Activated T-helper 1 cell treated with Interleukin-2 at 50 U/mL for 16 hours (primary cell): ENCODE measurements around the gene GPC5.
"Not testable (repeated sequence)": the region's sequence is repeated elsewhere in the genome, so short reads cannot be mapped to it uniquely, and the experiment has no call there.

Experiments used
- DNase-seq: peaks from one replicate; pipeline ENCODE4 v3.0.0-alpha.2; 2020; ENCODE audit warnings: low read depth

Gene GPC5

GRCh38 chr13:91398413-91399188 lies at the start of gene GPC5:
TSS of gene GPC5 (plus strand) at chr13:91398621.
- DNase-seq = peak; percentile 79

DNA sequence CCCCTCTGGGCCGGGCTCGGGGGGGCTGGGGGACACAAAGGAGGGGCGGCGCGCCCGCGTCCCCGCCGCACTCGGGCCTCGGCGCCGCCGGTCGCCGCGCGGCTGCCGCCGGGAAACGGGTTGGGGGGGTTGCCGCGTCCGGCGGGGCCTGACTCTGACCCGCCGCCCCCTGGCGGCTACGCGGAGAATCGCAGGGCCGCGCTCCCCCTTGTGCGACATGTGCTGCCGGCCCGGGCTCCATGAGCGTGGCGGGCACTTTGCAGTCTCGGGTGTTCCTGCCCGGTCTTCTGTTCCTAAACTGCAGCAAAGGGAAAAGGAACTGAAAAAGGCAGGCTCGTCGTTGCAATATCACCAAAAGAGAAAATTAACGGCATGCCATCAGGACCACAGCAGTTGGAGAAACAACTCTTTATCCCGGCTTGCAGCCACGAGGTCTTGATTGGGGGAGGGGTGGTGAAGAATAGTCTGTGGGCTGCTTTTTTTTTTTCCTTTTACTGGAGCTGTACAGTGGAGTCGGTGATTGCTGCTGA lies 49.5 kb upstream of the GPC5 start:
- DNase-seq = peak; percentile 86

DNA sequence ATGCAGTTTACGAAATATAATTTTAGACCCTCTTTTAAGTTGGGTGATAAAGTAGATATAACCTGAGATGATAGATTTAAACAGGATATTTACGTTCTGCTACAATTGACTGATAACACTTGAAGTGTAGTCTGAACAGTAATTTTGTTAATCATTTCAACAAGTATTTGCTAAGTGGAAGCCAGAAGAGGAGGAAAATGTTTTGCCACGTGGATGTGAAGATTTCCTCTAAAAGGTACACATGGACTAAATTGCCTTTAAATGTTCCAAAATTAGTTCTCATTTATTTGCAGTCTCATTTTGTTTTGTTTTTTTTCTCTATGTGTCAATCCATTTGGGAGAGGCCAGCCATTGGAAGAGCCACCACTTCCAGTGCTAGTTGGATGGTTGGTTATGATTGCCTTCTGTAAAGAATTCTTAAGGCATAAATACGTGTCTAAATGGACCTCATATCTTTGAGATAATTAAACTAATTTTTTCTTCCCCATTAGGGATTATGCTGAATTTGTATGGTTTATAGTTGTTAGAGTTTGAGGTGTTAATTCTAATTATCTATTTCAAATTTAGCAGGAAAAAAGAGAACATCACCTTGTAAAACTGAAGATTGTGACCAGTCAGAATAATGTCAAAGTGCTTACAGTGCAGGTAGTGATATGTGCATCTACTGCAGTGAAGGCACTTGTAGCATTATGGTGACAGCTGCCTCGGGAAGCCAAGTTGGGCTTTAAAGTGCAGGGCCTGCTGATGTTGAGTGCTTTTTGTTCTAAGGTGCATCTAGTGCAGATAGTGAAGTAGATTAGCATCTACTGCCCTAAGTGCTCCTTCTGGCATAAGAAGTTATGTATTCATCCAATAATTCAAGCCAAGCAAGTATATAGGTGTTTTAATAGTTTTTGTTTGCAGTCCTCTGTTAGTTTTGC lies 48.2 kb upstream of the GPC5 start:
- DNase-seq = no peak

DNA sequence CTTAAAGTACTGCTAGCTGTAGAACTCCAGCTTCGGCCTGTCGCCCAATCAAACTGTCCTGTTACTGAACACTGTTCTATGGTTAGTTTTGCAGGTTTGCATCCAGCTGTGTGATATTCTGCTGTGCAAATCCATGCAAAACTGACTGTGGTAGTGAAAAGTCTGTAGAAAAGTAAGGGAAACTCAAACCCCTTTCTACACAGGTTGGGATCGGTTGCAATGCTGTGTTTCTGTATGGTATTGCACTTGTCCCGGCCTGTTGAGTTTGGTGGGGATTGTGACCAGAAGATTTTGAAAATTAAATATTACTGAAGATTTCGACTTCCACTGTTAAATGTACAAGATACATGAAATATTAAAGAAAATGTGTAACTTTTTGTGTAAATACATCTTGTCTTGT lies 47.3 kb upstream of the GPC5 start:
- DNase-seq = no peak

DNA sequence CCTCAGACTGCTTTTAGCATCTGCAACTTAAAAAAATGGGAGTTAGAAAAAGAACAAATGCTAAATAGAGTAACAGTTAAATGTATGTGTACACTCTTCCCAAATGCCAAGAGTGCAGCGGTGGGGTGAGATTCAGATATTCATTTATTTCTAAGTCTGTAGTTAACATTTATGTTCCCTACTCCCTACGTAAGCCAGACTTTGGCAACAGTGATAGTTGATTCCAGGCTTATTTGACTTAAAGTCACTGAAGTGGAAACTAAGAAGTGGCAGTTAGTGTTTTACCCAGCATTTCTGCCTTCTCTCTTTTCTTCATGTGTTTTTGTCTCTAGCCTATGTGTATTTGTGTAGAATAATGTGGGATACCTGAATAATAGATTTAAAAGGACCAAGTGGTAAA lies 46.4 kb upstream of the GPC5 start:
- DNase-seq = no peak

DNA sequence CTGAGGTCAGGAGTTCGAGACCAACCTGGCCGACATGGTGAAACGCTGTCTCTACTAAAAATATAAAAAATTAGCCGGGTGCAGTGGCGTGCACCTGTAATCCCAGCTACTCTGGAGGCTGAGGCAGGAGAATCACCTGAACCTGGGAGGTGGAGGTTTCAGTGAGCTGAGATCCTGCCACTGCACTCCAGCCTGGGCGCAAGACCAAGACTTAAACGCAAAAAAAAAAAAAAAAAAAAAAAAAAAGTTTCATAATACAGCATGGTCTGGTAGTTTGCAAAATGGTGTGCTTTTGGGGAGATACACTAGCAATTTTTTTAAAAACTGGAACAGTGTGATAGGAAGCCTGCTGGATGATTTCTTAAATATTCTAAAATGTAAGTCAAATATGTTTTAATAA lies 45.5 kb upstream of the GPC5 start:
- DNase-seq = not testable (repeated sequence)

GRCh38 chr13:91353494-91353893 lies 44.9 kb upstream of the GPC5 start:
- DNase-seq = no peak

DNA sequence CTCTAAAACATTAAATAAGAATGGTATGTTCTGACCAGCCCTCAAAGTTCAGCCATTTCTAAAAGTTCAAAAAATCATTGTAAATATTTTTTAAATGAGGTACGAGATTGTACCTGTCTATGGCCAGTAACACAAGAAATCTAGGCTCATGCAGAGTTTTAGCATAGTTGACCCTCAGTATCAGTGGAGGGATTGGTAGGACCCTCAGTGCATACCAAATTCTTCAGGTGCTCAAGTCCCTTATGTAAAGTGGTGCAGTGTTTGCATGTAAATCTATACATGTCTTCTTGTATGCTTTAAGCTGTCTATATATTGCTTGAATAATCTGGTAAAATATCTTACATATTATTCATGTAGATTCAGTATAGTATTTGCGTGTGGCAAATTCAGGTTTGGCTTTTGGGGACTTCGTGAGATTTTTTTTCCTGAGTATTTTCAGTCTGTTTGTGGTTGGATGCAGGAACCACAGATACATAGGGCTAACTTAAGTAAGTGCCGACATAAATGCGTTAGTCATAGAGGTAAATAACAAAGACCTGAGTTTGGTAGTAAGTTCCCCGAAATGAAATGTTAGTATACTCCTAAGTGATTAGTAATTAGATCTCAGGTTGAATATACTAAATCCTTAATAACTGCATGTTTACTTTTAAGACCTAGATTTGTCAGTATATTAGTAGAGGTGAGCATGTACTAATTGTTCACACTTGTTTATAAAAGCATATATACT lies 43.2 kb upstream of the GPC5 start:
- no peak for DNase-seq

DNA sequence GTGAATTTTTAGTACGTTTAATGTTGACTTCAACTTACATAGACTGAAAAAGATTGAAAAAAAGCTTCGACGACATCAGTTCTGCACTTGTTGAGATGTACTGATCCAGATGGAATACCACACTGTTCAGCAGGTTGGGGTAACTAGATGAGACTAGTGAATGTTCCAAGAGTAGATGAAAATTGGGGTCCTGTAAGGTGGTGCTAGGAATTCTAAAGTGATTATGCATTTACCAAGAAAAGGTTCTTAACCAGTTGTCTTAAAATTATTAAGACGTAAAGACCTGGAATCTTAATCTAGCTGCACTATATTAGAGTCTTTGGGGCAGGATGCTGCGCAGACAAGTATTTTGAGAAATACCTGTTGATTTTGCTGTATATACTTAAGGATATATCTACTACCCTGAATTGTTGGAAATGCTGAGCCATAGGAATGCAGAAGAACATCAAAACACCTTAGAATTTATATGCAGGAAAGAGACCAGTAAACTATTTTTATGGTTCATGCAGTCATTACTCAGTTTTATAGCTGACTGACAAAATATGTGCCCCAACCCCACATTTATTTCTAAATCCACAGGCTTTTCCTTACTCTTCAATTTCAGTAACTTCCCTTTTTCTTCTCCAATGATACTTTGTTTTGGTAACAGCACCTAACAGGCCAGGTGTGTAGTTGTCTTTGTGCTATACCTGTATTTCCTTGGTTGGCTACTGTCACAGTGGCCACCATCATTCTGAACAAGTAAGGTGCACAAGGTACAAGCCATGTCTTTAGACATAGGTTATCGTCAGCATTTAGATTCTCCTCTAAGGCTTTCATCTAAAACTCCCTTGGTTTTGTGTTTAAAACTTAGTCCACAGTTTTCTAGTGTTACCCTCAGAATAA lies 42.4 kb upstream of the GPC5 start:
- no peak for DNase-seq

- DNase-seq = no peak
Observed at GRCh38 chr13:91356919-91357612, 41.4 kb upstream of the GPC5 start.

- DNase-seq = no peak
Observed at GRCh38 chr13:91357613-91358386, 40.6 kb upstream of the GPC5 start.

- no peak for DNase-seq
Observed at GRCh38 chr13:91358387-91358782, 40.0 kb upstream of the GPC5 start.

GRCh38 chr13:91359111-91359510 lies 39.3 kb upstream of the GPC5 start:
- DNase-seq = no peak

DNA sequence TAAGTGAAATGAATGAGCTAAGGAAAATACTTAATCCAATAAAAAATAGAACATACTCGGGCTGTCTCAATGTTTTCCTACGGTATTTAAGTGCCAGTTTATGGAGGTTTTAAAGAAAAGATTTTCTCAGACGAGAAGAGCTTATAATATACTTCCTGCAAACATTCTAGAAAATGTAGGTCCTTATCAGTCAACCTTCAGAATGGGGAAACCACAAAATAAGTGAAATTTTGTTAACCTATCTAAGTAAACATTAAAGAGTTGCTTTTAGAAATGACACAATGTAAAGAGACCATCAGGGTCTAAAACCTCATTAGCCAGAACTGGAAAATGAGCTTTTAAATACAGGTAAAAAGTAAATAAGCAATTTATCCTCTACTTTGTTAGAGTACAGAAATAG lies 38.8 kb upstream of the GPC5 start:
- DNase-seq = no peak

GRCh38 chr13:91360246-91360751 lies 38.1 kb upstream of the GPC5 start:
- DNase-seq = no peak

- DNase-seq = no peak
Observed at GRCh38 chr13:91361755-91362271, 36.6 kb upstream of the GPC5 start.

DNA sequence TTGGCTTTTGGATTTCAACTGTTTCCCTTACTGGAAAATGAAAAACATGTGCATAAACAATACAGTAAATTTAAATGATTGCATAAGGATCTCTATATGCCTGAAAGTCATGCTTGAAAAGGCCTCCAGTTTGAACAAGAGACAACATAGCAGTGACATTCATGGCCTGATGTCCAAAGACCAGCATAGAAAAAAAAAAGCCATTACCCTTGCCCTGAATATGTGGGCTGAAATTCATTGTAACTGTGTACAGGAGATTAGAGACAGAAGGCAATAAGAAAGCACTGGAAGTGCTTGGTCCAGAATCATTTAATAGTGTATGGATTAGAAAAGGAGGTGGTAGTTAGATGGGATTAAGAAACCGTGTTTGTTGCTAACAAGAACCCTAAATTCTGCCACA lies 35.5 kb upstream of the GPC5 start:
- no peak for DNase-seq

- no peak for DNase-seq
Observed at GRCh38 chr13:91368101-91368500, 30.3 kb upstream of the GPC5 start.

DNA sequence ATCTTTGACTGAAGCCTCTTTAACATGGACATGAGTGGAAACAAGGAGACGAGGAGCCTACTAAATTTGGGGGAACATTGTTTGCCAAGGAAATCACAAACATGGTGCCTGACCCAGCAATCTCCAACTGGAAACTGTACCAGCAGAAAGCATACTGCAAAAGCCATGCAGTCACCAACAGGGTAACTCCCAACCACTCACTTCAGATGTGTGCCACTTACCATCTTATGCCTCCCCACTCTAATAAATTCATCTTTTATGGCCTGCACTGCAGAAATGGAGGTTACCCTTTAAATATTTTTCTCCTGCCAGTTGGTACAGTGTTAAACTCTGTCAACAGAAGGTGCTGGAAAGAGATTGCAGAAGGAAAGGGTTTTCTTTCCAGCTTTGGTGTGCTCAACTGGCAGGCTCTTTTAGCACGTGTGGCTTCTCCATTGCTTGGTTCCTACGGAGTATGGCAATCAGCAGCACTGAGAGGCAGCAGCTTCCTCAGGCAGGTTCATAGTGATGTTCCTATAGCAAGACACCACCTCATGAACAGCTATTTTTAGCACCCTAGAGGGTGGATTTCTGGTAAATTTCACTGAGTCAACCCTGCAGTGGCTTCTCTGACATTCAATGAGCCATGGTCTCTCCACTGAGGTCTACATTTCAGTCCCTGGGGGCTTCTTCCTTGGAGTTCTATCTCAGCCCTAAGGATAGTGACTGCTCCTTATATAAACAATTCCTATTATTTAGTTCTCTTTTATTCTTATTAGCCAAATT lies 29.6 kb upstream of the GPC5 start:
- DNase-seq = no peak
